Inflammatory macrophage treated with lipopolysaccharide for 4 hours (primary cell): ENCODE data around the gene PARK7.

ENCODE experiments used
- DNase-seq: peaks from one replicate; pipeline ENCODE4 v3.0.0-alpha.2; 2020

The PARK7 gene

DNA sequence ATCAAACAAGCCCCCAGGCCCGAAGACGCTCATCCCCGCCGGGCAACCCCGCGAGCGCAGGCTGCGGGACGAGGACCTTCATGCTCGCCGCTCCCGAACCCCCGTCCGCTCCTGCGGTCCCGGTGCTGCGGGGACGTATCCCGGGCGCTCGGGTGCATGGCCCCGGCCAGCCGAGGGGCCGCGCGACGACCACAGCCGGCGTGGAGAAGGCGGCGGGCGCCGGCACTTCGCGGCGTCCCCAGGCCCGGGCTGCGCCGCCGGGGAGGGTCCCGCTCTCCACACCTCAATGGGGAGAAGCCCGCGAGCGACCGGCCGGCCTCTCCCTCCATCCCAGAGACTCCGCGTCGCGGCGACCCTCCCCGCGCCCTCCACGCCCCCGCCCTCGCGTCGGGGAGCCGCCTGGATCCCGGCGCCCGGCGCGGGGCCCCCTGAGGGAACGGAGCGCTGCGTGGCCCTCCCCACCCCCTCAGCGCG, 64.2 kb downstream of the PARK7 start:
- DNase-seq: no peak

- DNase-seq: peak; percentile 91
Observed at GRCh38 chr1:8026153-8026975, 64.9 kb downstream of the PARK7 start, which contains the start of gene ERRFI1. ERRFI1 (minus strand) TSS chr1:8026309; CDS start chr1:8015619, 10,690 bp downstream.

DNA sequence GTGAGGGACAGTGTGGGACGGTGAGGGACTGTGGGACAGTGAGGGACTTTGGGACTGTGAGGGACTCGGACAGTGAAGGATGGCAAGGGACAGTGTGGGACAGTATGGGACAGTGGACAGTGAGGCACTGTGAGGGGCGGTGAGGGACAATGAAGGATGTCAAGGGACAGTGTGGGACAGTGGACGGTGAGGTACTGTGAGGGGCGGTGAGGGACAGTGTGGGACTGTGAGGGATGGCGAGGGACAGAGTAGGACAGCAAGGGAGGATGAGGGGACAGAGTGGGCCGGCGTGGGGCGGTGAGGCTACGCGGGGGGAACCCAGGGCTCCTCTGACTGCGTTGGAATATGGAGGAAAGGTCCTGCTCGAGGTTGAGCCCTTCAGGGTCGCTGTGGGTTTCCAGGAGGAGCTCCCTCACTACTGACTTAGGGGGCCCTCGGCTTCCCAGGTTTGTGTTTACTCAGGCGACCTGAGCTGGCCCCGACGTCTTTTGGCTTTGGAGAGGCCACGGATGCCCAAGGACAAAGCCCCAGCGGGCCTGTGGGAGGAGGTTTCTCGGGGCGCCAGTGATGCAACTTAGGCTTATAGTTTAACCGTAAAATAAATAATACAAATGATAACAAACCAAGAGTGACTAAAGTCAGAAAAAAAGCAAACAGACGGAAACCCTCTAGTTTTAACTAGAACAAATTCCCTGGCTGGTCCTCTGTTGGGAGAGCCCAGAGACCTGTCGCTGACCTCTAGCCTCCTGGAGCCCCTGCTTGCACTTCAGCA, 65.7 kb downstream of the PARK7 start:
- DNase-seq: no peak

GRCh38 chr1:8027748-8028570, 66.4 kb downstream of the PARK7 start:
- DNase-seq: no peak

GRCh38 chr1:8028571-8028910, 67.0 kb downstream of the PARK7 start:
- DNase-seq: no peak

- DNase-seq: peak; percentile 63
Observed at GRCh38 chr1:8031176-8031785, 69.8 kb downstream of the PARK7 start.

GRCh38 chr1:8032366-8032910, 70.9 kb downstream of the PARK7 start:
- no peak for DNase-seq

- DNase-seq: no peak
Observed at GRCh38 chr1:8033322-8033721, 71.8 kb downstream of the PARK7 start.
